Retina (tissue), 1 donor: ENCODE measurements around the gene SMTNL1.
A peak's percentile ranks its signal among the peaks of the same experiment; 100 is the strongest.

ENCODE experiments used
- DNase-seq: peaks from one replicate; pipeline ENCODE4 v3.0.0-alpha.2; 2016

SMTNL1 gene

GRCh38 chr11:57545883-57546282, 8.5 kb downstream of the SMTNL1 start:
- DNase-seq = no peak

DNA sequence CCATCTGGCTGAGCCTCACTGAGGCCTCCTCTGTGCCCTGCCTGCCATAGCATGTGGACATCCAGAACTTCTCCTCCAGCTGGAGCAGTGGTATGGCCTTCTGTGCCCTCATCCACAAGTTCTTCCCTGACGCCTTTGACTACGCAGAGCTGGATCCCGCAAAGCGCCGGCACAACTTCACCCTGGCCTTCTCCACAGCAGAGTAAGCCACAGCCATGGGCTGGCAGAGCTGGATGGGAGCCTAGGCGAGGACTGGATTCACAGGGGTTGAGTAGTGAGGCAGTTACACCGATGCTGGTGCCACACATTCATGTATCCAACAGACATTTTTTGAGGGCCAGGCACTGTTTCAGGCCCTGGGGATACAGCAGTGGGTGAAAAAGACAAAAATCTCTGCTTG, 9.1 kb downstream of the SMTNL1 start:
- no peak for DNase-seq

- no peak for DNase-seq
Observed at GRCh38 chr11:57546869-57547475, 9.6 kb downstream of the SMTNL1 start.

- no peak for DNase-seq
Observed at GRCh38 chr11:57547854-57548377, 10.5 kb downstream of the SMTNL1 start.

GRCh38 chr11:57549983-57550382, 12.6 kb downstream of the SMTNL1 start:
- DNase-seq = no peak

GRCh38 chr11:57551941-57552340, 14.5 kb downstream of the SMTNL1 start:
- no peak for DNase-seq

DNA sequence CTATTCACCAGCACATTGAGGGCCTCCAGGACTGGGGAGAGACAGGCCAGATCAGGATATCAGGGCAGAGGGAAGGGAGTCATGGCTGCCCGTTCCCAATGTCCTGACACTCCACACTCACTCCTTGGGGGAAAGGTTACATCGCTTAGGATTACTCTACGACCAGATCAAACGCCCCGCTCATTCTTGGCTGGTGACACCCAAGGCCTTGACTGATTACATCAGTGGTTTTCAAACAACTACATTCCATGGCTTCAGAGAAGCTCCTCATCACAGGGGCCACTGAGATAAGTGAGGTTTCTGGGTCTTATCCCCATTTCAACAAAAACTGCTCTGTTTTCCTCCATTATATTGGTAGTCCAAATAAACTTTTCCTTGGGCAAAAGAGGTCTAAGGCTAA, 15.1 kb downstream of the SMTNL1 start:
- no peak for DNase-seq

DNA sequence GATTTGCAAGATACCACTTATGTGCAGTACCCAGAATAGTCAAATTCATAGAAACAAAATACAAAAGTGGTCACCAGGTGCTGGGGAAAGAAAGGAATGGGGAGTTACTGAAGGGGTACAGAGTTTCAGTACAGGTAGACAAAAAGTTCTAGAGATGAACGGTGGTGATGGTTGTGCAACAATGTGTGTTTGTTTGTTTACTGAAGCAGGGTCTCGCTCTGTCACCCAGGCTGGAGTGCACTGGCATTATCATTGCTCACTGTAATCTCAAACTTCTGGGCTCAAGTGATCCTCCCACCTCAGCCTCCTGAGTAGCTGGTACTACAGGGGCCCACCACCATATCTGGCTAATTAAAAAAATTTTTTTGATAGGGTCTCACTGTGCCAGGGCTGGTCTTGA, 18.0 kb downstream of the SMTNL1 start:
- DNase-seq = no peak

DNA sequence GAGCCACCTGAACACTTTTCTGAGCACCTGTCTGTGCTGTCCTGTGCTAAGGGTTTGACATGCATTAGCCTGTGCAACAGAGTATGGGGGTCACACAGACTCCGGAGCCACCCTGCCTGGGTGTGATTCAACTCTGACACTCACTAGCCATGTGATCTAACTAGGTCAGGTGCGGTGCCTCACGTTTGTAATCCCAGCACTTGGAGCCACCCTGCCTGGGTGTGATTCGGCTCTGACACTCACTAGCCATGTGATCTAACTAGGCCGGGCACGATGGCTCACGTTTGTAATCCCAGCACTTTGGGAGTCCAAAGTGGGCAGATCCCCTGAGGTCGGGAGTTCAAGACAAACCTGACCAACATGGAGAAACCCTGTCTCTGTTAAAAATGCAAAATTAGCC, 18.6 kb downstream of the SMTNL1 start:
- DNase-seq = no peak

DNA sequence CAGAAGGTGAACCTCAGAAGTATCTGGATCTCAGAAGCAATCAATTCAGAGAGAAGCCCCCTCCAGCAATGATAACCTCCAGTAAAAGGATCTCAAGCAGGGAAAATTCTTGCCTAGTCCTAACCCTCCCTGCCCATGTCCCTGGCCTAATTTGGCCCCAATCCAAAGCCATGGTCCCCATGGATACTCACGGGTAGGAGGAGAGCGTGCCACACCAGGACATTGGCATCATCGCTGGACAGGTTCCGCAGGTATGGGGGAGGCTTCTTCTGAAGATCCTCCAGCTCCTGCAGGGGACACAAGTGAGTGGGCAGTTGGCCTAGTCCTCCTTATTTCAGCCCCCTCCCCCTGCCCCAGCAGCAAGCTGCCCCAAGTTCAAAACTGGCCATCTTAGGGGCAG, 22.8 kb downstream of the SMTNL1 start:
- DNase-seq = no peak

GRCh38 chr11:57562596-57562995, 25.2 kb downstream of the SMTNL1 start:
- no peak for DNase-seq

DNA sequence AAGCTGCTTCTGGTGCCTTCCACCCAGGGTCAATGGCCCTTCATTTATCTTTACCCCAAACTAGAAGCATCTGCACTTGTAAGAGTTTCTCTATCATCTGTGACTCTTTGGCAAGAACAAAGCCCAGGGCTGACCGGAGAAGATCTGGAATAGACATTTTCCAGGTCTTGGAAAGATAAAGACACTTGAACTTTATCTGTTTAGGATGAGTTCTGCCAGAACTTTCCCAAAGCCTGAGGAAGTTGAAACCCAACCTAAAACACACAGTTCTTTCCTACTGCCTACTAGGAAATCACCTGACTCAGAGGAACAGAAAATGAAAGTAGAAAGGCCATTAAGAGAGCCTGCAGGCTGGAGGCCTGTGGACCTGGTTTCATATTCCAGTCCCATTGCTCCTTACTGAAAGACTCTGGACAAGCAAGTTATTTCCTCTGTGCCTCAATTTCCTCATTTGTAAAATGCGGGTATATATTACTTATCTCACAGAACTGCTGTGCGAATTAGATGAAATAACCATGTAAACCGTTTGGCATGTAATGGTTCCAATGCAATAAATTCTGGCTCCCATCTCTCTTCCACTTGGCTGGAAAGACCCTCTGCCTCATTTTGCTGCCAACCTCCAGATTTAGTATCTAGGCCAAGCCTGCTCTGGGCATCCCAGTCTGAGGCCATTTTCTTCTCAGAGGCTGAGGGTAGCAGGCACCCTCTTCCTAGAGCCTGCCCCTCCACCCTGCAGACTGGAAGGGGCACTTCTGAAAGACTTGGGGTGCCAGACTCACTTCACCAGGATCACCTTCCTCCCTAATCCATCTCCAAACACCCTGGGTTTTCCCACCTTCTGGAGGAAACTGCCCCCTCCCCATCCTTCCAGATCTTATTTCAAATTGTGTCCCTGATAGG, 28.9 kb downstream of the SMTNL1 start:
- DNase-seq = no peak

DNA sequence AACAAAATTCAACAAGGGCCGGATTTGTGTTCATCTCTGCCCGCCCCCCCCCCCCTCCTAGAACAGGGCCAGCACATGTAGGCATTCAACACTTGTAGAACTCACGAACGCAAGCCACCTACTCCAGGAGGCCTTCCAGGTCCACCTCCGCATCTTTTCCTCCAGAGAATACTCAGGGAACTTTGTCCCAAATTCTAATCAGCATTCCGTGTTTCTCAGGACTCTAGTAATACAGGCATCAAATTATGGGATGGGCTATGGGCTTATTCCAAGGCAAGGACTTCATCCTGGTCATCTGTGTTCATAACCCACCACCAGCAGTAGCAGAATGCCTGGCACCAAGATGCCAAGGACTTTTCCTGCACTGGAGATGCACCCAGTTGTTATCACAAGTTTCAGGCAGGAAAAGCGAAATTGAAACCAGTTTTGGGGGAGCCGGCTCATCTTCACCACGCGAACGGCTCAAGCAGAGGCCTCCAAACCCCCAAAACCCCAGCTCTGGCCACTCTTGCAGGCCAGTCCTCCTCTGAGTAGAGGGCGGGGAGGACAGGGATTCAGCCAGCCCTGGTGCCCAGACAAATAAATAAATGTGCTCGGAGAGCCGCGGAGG, 29.6 kb downstream of the SMTNL1 start:
- DNase-seq = peak; percentile 67

DNA sequence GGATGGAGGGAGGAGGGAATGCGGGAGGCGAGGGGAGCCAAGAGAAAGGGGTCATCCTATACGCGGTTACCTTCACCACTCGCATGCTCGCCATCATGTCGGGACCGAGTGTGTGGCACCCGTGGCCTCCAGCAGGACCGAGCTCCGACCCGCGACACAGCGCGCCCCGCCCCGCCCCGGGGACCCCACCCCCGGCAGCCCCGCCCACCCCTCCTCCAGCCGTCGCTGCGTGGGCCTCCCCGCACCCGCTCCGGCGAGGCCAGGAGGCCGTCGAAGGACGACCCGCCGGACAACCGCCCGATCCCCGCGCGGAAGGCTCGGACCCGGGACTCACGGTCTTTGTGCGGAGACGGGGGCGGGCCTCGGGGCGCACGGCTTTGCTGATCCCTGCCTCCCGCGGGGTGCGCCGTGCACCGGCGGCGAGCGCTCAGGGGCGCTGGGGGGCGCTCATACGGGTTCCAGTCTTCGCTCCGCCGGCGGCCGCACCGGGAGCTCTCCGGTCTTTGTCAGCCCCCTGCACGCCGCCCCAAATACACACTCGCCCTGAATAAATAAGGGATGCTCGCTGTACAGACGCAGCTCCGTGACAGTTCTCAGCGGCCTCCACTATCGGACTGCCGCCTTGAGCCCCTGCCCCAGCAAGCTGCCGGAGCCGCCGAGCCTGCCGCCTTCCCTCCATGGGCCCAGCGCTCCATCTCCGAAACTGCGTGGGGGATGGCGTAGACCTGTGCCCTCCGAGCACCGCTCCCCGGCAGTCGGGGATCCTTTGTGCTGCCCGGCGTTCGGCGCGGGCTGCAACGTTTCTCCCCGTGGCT, 30.3 kb downstream of the SMTNL1 start, which contains the start of gene UBE2L6:
TSS of gene UBE2L6 (minus strand) at position 158 of the 815 bp plus-strand sequence. CDS start at position 97, 61 bp downstream.
- peak; percentile 97 for DNase-seq

- DNase-seq = no peak
Observed at GRCh38 chr11:57568330-57568766, 31.0 kb downstream of the SMTNL1 start.

DNA sequence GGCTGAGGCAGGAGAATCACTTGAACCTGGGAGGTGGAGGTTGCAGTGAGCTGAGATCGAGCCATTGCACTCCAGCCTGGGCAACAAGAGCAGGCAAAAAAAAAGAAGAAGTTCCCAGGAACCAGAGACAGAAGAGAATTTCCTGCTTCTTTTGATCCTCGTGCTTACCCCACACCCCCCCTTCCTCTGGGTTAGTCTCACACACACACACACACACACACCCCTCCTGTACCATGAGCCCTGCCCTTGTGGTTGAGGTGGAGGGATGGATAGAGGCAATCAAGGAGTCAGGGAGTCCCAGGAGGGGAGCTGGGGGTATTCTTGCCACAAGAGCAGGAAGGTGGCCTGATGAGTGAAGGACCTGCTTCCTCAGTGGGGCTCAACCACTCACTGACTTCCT, 34.2 kb downstream of the SMTNL1 start:
- DNase-seq = no peak

DNA sequence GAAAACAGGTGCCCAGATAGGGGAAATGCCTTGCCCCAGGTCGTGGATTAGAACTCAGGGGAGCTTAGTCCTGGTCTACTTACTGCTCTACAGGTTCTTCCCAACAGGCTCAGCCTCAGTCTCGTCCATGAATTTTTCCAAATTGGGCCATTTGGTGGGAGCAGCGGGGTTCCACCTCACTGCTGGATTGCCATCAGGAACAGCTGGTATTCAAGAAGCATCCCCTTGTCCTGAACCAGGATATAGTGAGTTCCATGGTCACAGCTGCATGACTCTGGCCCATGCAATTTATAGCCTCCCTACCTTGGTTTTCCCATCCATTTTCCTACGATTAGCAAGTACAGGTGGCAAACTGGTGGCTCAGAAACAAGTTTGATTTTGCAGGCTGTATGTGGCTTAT, 36.7 kb downstream of the SMTNL1 start:
- DNase-seq = no peak

DNA sequence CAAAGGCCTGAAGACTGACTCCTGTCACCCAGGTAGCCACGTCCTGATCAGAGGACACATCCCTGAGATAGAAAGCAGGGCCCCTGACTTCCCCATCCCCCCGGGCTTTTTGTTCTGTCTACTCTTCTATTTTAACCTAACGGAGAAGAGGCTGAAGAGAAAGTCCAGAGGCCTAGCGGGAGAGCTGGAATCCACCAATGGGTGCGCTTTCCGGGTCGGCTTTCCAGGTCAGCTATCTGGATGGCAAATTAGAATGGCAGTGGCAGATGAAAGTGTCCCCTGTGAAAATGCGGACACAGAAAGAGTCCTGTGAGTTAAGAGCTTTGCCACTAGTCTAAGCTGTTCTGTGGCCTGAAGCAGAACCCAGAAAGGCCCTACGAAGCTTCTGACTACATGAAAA, 46.9 kb downstream of the SMTNL1 start:
- peak; percentile 84 for DNase-seq

DNA sequence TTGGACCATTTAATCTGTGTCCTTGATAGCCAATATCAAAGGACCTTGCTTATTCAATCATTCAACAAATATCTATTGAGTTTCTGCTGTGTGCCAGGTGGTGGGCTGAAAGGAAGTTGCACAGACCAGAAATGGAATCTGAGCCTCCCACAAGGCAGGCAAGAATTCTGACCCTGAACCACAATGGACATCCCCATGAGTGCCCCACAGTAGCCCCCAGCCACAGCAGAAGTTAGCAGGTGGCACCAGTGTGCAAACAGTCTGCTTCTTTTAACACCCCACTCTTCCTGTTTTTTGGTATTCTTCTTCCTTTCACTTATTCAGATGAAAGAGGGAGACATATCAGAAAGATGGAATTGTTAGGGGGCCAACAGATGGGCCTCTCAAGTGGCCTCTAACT, 47.9 kb downstream of the SMTNL1 start:
- peak; percentile 29 for DNase-seq

- no peak for DNase-seq
Observed at GRCh38 chr11:57586711-57587245, 49.4 kb downstream of the SMTNL1 start.

GRCh38 chr11:57588046-57588710, 50.8 kb downstream of the SMTNL1 start:
- no peak for DNase-seq
